RKO (cell line): ENCODE measurements around the gene HOXB3.

Source experiments
- DNase-seq: peaks from one replicate; pipeline ENCODE4 v3.0.0-alpha.2; 2016; ENCODE audit warnings: low spot score

The HOXB3 gene

DNA sequence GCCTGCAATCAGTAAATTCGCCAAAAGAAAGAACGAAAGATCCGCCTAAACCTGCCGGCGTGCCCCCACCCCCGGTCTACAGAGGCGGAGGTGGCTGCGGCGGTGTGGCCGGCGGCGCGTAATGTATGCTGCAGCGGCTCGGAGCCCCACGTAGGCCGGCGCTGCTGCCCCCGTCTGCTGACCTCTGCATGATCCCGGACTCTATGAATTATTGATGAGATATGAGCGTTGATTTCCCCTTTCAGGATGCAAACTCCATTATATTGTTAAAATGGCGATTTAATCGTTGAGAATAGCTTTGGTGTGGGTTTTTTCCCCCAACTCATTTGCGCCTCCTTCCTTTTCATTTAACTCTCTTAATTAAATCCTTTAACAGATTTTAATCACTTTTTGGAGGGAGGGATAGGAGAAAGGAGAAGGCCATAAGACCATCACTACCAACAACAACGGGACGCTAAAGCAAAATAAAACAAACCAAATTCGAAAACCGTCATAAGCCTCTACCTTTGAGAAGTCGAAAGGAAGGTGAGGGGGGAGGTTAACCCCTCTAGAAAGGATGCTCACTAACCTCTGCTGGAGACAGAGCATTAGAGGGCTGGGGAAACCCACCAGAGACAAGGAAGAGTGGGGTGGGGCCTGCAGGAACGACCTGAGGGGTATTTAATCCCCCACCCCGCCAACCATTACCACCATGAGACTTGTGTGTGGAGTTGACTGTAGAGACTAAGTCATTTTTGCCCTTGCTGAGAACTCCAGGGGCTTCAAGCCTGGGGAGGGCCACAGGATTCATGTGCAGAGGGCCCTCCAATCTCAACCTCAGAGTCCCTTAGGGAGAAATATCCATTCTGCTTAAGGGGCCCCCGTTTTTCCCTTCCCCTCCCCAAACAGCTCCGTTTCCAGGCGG, 3.4 kb downstream of the HOXB3 start:
- DNase-seq: peak; percentile 62

GRCh38 chr17:48584223-48584741, 5.8 kb downstream of the HOXB3 start:
- DNase-seq: no peak

DNA sequence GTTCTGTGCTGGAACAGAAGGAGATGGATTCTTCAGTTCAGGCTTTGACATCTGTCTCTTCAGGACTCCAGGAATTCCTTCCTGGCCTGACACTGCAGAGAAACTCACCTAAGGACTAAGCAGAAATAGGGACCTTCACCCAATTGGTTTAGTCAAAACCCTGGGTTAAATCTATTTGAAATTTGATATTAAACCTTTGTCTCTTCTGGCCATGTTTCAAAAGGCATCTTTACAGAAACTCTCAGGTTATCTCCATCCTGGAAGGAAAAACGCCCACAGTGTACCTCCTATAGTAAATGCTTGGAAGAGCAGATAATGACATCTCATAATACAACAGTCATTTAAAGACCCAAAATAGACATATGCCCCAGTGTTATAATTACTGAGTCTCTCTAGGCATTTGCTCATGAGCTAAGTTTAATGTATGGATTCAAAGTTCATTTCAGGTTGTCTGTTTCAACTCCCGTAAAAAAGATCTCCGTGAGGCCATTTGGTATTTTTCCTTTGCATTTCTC, 6.3 kb downstream of the HOXB3 start:
- no peak for DNase-seq

DNA sequence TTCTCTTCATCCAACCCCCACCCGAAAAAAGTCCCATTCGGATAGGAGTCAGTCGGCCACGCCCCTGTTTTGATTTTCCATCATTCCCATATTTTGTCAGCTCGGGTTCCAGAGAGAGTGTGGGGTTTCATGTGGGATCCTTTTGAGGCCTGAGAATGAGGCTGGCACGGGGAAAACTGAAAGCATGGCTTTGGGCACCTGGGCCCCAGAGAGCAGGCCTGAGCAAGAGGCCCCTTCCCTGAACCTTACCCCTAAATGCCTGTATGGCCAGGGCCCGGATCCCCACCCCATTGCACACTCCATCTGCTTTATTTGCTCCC, 7.3 kb downstream of the HOXB3 start:
- no peak for DNase-seq

DNA sequence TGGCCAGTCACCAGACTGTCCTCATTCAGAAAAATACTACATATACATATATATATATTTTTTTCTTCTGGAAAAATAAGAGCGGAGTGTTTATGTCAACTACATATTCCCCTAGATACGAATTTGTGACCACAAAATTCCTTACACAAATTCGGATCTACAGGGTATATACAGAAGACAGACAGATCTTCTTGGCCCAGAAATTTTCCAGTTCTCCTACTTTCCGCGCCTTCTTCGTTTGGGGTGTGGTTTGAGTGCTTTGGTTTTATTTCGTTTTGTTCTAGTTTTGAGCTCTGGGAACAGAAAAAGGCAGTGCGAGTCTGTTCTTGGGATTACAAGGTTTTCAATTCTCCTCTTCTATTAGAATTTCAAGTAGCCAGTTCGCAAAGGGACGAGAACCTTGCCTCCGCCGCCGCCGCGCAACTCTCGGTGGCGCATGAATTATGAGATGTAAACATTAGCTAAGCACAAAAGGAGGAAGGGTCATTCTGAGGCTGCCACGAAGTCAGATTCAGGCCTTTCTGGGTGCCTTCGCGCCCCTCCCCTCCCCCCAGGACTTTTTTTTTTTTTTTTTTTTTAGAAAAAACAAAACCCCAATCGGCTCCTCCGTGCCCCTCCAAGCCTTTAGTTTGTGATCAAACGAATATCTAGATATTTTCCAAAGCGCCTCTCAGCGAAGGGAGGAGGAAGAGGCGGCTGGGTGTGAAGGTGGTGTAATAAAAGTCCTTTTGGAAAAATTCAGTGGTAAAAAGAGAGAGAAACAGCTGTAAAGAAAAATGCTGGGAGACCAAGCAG, 10.1 kb downstream of the HOXB3 start:
- DNase-seq: no peak

- no peak for DNase-seq
These were observed 10.6 kb downstream of the HOXB3 start for GRCh38 chr17:48579471-48579759.

DNA sequence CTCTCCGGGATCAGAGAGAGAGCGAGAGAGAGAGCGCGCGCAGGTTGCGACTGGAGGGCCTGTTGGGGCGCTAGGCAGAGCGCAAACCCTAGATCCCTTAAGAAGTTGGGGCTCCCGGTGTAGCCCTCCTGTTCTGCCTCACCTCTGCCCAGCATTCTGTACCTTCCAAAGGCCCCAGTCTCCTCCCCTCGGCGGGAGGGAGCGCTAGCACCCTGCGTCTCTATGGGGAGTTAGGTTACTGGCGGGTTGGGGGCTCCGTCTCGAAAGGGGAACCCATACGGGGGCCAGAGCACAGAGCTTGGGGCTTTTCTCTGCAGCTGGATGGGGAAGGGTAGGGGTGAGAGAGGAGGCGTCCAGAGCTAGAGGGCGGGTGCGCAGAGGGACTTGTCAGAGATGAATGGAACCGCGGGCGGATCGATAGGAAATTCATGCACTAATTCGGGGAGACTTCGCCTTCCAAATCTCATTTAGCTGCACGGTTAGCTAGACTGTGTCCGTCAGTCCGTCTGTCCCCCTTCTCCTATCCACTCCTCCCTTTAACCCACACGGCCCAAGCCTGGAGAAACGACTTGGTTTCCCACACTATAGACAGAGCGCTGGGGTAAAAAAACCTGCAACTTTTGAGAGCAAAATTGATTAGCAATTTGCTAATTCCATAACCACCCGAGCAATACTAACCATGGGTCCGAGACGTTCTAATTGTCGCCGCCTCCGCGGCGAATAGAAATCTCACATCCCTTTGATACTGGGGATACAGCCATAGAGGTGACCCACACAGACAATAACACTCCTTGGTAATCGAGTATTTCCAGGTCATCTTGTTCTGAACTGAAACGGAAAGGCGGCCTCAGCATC, 11.2 kb downstream of the HOXB3 start:
- DNase-seq: peak; percentile 55

DNA sequence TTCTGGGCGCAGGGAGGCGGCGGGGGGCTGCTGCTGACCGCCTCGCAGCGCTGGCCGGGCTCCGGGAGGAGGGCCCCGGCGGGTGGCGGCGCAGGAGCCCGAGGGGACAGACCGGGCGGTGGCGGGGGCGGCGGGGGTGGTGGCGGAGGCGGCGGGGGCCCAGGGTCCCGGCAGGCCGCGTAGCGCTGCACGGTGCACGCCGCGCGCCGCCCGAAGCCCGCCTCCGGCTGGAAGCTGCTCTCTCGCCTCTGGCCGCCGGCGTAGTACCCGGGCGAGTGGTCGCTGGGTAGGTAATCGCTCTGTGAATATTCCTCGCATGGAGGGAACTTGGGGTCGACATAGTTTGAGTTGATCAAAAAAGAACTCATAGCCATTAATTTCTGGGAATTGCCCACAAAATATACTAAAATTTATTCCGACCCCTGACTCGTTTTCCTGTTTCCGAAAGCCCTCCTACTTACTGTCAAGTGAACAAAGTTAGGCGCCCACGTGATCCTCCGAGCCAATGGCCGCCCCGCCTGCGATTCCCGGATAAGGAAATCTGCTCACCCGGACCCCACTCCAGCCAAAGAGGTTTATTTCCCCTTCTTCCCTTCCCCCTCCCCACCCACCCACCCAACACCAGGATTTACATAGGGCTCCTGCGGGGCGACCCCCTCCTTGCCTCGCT, 12.0 kb downstream of the HOXB3 start, which contains the start of gene HOXB4:
HOXB4 (minus strand) TSS at position 405 of the 670 bp plus-strand sequence; CDS start at position 374, 31 bp downstream.
- DNase-seq: peak; percentile 81

DNA sequence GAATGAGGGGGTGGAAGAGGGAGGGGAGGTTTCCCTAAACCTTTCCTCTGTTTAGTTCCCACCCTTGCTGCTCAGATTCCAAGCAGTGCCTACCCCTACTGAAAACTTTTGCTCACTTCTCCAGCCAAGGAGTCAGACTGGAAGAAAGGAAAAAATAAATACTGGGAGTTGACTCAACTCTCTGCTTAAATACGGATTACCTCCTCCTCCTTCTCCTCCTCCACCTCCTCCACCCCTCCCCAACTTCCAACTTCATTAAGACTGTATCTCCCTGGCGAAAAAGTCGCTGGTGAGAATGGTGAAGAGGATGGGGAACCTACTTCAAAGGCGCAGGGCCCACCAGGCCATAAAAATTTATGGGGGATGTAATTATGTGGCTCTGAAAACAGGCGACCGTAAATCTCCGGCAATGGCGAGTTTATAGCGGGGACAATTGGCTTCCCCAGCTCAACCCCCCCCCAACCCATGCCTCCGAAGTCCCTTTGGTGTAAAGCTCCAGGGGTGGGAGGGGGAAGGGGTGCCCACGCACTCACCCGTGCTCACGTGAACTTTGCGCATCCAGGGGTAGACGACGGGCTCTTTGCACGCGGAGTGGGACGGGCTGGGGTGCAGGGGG, 12.6 kb downstream of the HOXB3 start:
- DNase-seq: peak; percentile 33

GRCh38 chr17:48576479-48577309, 13.3 kb downstream of the HOXB3 start:
- no peak for DNase-seq

DNA sequence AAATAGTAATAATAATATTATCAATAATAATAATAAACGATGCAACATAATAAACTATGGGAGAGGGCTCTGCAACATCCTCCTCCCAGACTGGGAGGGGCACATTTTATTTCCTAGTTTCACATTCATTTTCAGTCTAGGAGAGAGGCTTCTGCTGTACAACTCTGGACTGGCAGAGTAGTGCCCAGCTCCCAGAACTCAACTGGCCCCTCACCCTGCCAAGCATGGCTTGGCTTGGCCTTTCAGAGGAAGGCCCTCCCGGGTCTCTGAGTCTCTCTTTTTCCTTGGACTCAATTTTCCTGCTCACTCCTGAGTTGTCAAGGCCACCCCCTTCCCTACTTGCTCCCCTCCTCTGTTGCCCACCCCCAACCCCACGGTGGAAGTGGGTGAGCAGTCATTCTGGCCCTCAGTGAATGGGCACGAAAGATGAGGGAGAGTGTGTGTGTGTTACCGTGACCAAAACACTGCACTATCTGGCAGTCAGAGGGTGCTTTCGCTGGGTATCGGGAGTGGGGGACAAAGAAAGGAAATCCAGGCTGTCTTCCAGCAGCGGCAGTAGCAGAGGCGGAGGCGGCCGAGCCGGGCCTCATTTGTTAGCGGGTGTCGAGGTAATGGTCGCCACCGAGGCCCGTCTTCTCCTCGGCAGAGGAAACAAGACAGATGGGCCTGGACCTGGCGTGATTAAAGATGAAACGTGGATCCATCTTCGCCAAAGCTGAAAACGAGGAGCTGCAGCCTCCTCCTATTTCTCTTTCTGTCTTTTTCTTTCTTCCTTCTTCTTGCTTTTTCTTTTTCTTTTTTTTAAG, 14.2 kb downstream of the HOXB3 start:
- DNase-seq: no peak

DNA sequence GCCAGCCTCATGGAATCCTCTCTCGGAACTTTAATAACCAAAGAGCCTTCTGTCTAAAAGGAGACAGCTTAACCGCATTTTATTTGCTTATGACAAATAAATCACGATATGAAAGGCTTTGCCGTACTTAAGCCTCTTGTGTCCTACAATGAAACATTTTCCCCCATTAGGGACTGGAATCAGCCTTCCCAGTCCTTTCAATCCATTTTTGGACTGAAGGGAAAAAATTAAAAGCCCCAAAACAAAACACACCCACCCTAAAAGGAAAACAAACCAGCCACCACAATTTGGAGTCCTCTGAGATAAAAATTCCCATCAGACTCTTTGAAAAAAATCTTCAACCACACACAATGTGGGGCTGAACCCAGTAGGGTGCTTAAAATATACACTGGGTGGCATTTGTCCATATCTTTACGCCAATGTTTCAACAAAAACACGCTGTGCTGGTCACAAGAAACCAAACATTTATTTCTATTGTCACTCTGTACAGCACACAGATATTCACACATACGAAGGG, 14.9 kb downstream of the HOXB3 start:
- no peak for DNase-seq

GRCh38 chr17:48574505-48575065, 15.5 kb downstream of the HOXB3 start:
- no peak for DNase-seq

GRCh38 chr17:48571826-48572417, 18.1 kb downstream of the HOXB3 start:
- no peak for DNase-seq

DNA sequence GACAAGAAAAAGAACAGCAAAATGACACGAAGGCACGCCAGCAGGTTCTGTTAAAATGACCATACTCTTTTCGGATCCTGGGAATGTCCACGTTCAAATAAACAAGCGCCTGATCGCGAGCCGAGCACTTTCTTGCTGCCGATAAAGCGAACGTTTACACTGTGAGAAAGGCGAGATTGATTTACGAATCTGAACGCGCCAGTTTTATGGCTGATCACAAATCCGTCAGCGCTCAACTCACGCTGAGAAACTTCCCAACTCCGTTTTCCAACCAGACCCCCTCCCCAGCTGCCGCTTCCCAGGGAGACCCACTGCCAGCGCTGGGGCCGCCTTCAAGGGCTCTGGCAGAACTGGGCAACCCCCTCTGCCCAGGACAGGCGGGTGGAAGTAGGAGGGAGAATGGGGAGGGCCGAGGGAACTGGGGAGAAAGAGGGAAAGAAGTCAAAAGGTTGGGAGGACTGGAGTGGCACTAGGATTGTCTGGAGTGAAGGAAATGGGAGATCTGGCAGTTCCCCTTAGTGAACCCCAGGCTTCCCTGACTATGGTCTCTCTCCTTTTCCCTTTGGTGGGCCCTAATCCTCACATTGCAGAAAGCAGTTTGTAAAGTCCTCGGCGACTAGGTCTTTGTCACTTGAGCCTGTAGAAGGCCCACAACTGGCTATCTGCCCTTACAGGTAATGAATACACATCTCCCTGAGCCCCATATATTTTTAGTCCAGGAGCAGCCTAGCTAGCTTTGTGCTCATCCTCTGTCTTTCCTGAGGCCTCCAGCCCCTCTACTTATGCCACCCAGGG, 18.8 kb downstream of the HOXB3 start:
- DNase-seq: no peak

GRCh38 chr17:48570325-48571023, 19.6 kb downstream of the HOXB3 start:
- no peak for DNase-seq
